ENCODE measurements around the gene HSD17B8. TPM values are rescaled to one million over a fixed set of nuclear protein-coding genes. Genes with fewer than 3 reads are reported as not detected.
"Not testable (repeated sequence)": the region's sequence is repeated elsewhere in the genome, so short reads cannot be mapped to it uniquely, and the experiment has no call there.

HSD17B8 gene
- polyA plus RNA-seq, 1 donor from 2014 or later = 30.9 TPM

DNA sequence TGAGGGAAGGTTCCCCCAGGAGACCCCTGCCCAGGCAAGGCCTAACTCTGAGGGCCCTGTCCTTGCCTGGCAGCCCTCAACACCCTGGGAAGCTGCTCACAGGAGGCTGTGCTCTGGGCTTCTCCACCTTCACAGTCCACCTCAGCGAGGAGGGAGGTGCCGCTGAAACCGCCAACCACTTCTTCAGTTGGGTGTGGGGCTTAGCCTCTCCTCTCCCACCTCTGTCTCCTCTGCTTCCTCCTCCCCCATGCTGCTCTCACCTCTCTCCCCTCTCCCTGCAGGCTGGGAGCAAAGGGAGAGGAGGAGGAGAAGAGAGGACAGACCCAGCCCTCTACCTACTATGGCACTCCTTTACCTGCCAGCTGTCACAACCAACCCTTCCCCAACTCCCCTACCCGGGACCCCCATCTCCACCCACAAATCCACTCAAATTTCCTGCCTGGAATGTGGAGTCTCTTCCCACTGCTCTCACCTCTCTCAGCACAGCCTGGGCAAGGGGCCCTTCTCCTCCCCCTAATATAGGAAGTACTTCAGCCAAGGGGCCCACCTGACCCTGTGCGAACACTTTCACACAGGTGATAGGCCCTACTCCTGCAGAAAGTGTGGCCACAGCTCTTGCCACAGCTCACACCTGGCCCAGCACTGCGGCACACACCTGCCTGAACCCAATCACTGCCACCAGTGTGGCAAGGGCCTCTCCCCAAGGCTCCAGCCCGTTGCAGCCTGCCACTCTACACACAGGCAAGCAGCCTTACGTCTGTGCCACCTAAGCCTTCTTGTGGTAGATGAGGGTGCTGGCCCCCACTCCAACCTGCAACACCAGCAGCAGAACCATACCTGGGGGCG, 11.0 kb downstream of the HSD17B8 start:
- Mint-ChIP-seq H3K27ac (no peak overlapping the region), H3K4me1 (peaks cover 6 to 9% (median 9%) of the 10 kb centered on the region in 3 donors), H3K4me3 (no peak overlapping the region), H3K36me3 (peaks cover 4% of the 10 kb centered on the region), H3K27me3 (peaks cover 36% of the 10 kb centered on the region), H3K9me3 (no peaks in the 10 kb centered on the region)

DNA sequence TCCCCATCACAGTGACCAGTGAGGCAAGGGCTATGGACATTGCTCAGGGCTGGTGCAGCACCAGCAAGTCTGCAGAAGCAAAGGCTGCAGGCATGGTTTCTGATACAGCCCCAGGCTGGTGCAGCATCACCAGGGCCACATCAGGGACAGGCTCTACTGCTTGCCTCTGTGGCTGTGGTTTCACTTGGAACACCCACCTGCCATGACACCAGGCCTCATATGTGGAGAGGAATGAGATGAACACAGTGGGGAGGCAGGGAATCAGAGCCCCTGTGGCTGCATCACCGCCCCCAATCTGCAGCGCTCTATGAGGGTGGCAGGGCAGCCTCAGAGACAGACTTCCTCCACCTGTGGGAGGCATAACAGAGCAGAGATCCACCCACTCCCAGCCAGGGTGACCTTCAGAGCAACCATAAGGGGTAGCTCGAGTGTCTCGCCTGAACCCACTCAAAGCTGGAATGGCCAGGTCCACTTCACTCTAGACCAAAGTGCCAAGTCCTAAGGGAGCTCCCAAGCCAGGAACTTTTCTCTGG, 11.7 kb downstream of the HSD17B8 start:
- no peak overlapping the region for H3K27ac Mint-ChIP-seq
- no peak overlapping the region for H3K4me3 Mint-ChIP-seq
- no peaks in the 10 kb centered on the region for H3K9me3 Mint-ChIP-seq
- peaks cover 37% of the 10 kb centered on the region for H3K27me3 Mint-ChIP-seq
- H3K36me3 Mint-ChIP-seq = peaks cover 2% of the 10 kb centered on the region
- H3K4me1 Mint-ChIP-seq = peaks cover 6 to 9% (median 9%) of the 10 kb centered on the region in 3 donors

DNA sequence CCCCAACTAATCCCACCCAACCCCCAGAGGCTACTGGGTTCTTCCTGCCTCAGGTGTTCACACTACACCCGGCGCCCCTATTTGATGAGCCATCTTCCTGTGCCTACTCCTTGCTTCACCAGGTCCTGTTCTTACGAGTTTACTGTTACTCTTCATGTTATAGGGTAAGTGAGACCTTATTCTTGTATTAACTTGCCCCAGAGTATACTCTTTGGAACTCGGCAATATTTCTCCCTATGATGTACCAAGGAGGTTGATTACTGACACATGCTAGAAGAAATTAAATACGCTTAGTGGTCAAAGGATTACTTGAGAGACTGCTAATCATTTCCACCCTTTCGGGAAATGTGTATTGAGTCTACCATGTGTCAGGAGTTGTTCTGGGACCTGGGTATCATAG, 12.8 kb downstream of the HSD17B8 start:
- Mint-ChIP-seq H3K27me3 (peaks cover 38% of the 10 kb centered on the region), H3K4me3 (no peak overlapping the region), H3K27ac (no peak overlapping the region), H3K9me3 (no peaks in the 10 kb centered on the region), H3K4me1 (peaks cover 6 to 9% (median 9%) of the 10 kb centered on the region in 3 donors), H3K36me3 (no peaks in the 10 kb centered on the region)

DNA sequence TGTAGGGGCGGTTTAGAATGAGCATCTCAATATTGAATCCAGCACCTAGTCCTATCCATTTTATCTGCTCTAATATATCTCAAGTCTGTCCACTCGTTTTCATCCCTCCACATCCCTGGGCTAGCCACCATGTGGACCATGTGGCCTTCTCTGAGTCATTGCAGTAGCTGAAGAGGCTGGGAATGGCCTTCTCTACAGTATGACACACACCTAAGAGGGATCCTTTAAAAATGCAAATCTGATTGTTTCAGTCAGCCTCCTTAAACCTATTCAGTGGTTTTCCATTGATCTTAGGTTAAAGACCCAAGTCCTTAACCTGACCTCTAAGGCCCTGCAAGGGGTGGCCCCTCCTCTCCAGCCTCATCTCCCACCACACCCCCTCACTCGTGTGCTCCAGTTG, 13.2 kb downstream of the HSD17B8 start:
- Mint-ChIP-seq H3K4me1 (peaks cover 4 to 8% (median 6%) of the 10 kb centered on the region in 3 donors), H3K4me3 (no peak overlapping the region), H3K27me3 (peaks cover 36% of the 10 kb centered on the region), H3K36me3 (no peaks in the 10 kb centered on the region), H3K9me3 (no peaks in the 10 kb centered on the region), H3K27ac (no peak overlapping the region)

DNA sequence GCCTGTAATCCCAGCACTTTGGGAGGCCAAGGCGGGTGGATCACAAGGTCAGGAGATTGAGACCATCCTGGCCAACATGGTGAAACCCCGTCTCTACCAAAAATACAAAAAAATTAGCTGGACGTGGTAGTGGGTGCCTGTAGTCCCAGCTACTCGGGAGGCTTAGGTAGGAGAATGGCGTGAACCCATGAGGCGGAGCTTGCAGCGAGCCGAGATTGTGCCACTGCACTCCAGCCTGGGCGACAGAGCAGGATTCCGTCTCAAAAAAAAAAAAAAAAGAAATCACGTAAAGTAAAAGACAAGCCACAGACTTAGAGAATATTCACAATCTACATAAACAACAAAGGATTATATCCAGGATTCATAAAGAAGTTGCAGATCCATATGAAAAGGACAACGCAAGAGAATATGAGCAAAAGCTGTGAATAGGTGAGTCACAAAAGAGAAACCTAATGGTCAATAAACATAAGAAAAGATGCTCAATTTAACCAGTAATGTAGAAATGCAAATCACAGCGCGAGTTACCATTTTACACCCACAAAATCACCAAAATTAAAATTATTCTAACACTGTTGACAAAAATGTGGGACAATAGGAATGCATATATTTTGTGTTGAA, 22.2 kb downstream of the HSD17B8 start:
- not testable (repeated sequence) for H3K27ac Mint-ChIP-seq, H3K9me3 Mint-ChIP-seq, H3K36me3 Mint-ChIP-seq, H3K4me1 Mint-ChIP-seq, H3K4me3 Mint-ChIP-seq
- H3K27me3 Mint-ChIP-seq = peaks cover 13% of the 10 kb centered on the region

DNA sequence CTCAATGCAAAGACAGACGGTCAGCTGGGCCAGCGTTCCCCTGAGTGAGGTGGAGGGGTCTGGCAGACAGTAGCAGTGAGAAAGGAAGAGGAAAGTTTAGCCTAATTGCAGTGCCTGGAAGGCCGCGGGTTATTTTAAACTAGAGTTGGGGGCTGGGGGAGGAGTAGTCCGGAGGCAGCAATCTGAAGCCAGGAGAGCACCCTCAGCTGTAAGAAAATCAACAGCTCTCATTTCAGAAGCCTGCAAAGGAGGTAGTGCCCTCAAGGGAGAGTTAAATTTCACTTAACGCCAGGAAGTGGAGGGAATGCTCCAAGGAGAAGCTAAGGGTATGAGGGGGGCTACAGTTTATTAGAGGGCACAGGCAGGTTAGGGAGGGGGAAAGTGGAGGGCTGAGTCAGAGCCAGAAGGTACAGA, 30.8 kb downstream of the HSD17B8 start:
- no peaks in the 10 kb centered on the region for H3K9me3 Mint-ChIP-seq
- no peak overlapping the region for H3K27ac Mint-ChIP-seq
- peaks cover 20% of the 10 kb centered on the region for H3K27me3 Mint-ChIP-seq
- peaks cover 3% of the 10 kb centered on the region for H3K36me3 Mint-ChIP-seq
- H3K4me1 Mint-ChIP-seq = no peaks in the 10 kb centered on the region
- no peak overlapping the region for H3K4me3 Mint-ChIP-seq

DNA sequence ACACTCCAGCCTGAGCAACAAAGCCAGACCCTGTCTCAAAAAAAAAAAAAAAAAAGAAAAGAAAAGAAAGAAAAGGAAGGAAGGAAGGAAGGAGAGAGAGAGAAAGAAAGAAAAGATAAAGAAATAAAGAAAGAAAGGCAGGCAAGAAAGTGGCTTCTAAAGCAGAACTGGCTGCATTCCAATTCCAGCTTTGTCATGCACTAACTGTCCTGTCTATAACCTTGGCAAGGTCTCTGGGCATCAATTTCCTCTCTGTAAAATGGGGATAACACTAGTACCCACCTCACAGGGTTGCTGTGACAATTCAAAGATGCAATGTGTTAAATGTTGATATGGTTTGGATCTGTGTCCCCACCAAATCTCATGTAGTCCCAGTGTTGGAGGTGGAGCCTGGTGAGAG, 31.9 kb downstream of the HSD17B8 start:
- H3K4me3 Mint-ChIP-seq = no peak overlapping the region
- no peak overlapping the region for H3K27ac Mint-ChIP-seq
- peaks cover 3% of the 10 kb centered on the region for H3K36me3 Mint-ChIP-seq
- no peaks in the 10 kb centered on the region for H3K4me1 Mint-ChIP-seq
- no peaks in the 10 kb centered on the region for H3K9me3 Mint-ChIP-seq
- H3K27me3 Mint-ChIP-seq = peaks cover 20% of the 10 kb centered on the region

DNA sequence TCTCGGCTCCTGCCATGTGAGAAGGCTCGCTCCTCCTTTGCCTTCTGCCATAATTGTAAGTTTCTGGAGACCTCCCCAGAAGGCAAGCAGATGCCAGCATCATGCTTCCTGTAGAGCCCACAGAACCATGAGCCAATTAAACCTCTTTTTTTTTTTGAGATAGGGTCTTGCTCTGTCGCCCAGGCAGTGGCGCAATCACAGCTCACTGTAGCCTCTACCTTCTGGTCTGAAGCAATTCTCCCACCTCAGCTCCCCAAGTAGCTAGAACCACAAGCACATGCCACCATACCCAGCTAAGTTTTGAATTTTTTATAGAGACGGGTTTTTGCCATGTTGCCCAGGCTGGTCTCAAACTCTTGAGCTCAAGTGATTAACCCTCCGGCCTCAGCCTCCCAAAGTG, 32.4 kb downstream of the HSD17B8 start:
- Mint-ChIP-seq H3K27ac (no peak overlapping the region), H3K4me1 (peaks cover 0 to 1% (median 0%) of the 10 kb centered on the region in 3 donors)

DNA sequence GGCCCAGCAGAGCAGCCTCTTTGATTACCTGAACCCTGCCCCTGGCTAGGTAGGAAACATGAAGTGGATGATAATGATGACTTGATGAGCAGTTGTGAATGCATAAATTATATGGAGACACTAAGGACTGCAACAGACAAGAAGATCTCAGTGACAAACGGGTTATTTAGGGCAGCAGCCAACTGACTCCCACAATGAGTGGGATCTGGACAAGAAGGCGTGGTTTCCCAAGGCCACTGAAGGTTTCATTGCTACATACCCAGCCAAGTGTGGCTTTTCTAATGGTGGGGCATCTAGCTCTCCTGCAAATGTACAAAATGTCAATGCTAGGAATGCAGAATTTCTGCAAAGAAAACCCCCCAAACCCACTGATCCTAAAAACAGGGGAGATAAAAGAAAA, 33.3 kb downstream of the HSD17B8 start:
- Mint-ChIP-seq H3K36me3 (peaks cover 2% of the 10 kb centered on the region), H3K4me1 (peaks cover 0 to 3% (median 0%) of the 10 kb centered on the region in 3 donors), H3K4me3 (no peak overlapping the region), H3K27ac (no peak overlapping the region), H3K27me3 (peaks cover 22% of the 10 kb centered on the region), H3K9me3 (no peaks in the 10 kb centered on the region)

More for the DNA sequence above, 32.4 kb downstream of the HSD17B8 start:
- peaks cover 3% of the 10 kb centered on the region for H3K36me3 Mint-ChIP-seq
- H3K27me3 Mint-ChIP-seq = peaks cover 20% of the 10 kb centered on the region
- no peaks in the 10 kb centered on the region for H3K9me3 Mint-ChIP-seq
- no peak overlapping the region for H3K4me3 Mint-ChIP-seq

DNA sequence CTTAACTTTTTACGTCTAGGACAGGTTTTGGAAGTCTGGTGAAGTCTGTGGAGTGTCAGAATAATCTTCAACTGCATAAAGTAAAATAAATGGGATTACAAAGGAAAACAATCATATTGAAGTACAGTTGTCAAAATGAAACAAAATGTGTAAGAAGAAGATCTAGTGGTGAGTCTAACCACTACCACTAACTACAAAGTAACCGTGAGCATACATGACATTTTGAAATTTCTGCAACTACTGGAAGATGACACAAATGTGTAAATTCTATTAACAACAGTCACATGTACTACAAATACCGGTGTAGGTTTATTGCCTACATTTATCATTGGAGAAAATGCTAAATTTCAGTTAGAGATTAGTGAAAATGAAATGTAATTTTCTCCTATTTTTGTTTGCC, 37.5 kb downstream of the HSD17B8 start:
- Mint-ChIP-seq H3K9me3 (no peaks in the 10 kb centered on the region), H3K27me3 (peaks cover 16% of the 10 kb centered on the region), H3K27ac (no peak overlapping the region), H3K4me1 (peaks cover 0 to 3% (median 0%) of the 10 kb centered on the region in 3 donors), H3K4me3 (no peak overlapping the region), H3K36me3 (no peaks in the 10 kb centered on the region)

DNA sequence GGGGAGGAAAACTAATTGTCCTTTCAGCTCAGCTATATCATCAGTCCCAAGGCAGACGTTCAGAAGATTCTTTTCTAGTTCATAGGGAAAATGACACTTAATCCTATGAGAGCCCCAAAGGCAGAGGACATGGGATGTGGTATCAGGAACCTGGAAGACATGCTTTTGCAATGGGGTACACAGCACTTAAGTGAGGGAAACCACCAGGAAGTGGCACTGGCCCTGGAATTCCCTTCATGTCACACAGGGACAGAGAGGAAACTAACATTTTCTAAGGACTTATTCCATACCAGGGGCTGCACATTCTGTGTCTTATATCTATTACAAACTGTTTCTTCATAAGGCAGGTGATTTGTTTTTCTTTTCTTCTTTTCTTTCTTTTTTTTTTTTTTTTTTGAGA, 39.0 kb downstream of the HSD17B8 start:
- Mint-ChIP-seq H3K4me3 (no peak overlapping the region), H3K36me3 (no peaks in the 10 kb centered on the region), H3K9me3 (no peaks in the 10 kb centered on the region), H3K4me1 (peaks cover 0 to 5% (median 2%) of the 10 kb centered on the region in 3 donors), H3K27me3 (peaks cover 13% of the 10 kb centered on the region), H3K27ac (peak overlapping the region in 1 of 3 donors; percentile 39)

DNA sequence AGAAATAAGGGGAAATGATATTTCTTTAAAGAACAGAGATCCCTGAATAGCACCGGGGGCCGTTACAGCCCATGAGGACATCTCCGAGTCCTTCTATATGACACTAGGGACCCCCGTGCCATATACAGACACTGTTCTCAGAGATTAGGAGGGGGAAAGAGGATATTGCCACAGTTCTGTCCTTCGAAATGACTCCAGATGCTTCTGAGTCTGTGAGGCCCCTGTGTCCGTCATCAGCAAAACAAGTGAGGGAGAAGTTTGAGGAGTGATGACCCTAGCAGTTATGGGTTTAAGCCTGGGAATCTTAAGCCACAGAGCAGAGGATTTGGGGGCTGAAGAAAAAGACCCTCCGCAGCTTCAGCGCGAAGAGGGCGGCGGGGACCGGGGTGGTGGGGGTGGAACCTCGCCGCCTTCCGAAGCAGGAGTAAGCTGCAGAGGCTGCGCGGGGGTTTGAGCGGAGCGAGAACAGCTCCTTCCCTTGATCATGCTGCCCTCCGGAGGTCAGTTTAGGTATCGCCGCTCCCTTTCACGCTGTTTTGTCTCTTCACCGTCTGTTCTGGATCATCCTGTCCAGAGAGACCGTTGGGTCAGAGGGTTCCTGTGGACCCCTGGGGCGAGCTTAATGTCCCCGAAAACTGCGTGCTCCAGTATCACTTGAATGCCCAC, 43.7 kb downstream of the HSD17B8 start:
- Mint-ChIP-seq H3K4me3 (peak overlapping the region; percentile 87 to 98 (median 94)), H3K27ac (peak overlapping the region; percentile 94 to 99 (median 98)), H3K4me1 (peaks cover 13 to 14% (median 13%) of the 10 kb centered on the region in 3 donors), H3K36me3 (peaks cover 3% of the 10 kb centered on the region), H3K9me3 (no peaks in the 10 kb centered on the region), H3K27me3 (peaks cover 6% of the 10 kb centered on the region)

DNA sequence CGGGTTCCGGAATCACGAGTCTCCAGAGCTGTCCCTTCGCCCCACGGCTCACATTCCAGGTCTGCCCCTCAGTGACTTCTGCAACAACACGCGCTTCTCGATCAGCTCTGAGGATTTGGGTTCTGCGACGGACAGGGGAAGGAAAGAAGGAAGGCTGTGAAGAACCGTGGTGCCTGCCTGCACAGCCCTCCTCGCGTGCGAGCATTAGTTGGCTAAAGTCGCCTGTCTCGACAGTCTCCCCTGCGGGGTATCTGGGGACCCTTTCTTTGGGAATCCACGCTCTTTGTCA, 44.1 kb downstream of the HSD17B8 start:
- peaks cover 3% of the 10 kb centered on the region for H3K27me3 Mint-ChIP-seq
- peak overlapping the region; percentile 94 to 99 (median 98) for H3K27ac Mint-ChIP-seq
- no peaks in the 10 kb centered on the region for H3K9me3 Mint-ChIP-seq
- H3K36me3 Mint-ChIP-seq = peaks cover 3% of the 10 kb centered on the region
- peak overlapping the region; percentile 87 to 98 (median 94) for H3K4me3 Mint-ChIP-seq
- peaks cover 13 to 14% (median 13%) of the 10 kb centered on the region in 3 donors for H3K4me1 Mint-ChIP-seq

DNA sequence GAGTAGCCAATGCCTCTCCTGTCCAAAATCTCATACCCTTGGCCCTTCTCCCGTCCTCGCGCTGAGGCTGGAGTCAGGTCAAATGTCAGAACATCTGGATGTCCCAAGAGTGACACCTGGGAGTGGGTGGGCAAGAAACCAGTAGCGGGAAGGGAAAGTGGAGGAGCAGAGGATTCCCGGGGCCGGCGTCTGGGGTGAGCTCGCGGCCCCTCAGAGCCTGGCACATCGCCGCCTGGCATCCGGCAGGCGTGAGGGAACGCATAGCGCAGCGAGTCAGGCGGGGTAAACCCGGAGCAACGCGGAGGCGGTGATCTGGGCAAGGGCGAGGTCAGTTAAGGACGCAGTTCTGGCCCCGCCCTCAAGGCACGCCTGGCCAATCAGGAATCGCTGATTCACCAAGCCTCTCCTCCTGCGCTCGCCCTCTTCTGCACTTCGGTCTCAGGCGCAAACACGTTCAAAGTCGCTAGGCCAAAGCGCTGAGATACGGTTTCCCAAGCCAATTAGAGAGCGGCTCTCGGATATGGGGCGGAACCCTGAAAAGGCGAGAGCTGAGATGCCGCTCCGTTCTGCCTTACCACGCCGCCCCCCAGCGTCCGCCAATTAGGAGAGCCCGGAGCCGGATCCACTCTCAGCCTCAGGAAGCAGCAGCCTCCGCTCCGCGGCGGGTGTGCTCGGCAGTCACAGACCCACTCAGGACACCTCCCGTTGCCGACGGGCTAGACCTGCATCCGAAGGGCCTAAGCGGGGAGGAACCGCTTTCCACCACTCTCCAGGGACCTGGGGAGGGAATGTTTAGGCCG, 44.7 kb downstream of the HSD17B8 start:
- H3K36me3 Mint-ChIP-seq = peaks cover 3% of the 10 kb centered on the region
- H3K4me1 Mint-ChIP-seq = peaks cover 13 to 14% (median 13%) of the 10 kb centered on the region in 3 donors
- H3K27ac Mint-ChIP-seq = peak overlapping the region; percentile 94 to 99 (median 98)
- H3K27me3 Mint-ChIP-seq = peaks cover 2% of the 10 kb centered on the region
- no peaks in the 10 kb centered on the region for H3K9me3 Mint-ChIP-seq
- H3K4me3 Mint-ChIP-seq = peak overlapping the region; percentile 87 to 98 (median 94)
